K562 (cell line): ENCODE data around the gene ULBP2. TPM values are rescaled to one million over a fixed set of nuclear protein-coding genes. Genes with fewer than 3 reads are reported as not detected.

Experiments used
- ETS2 ChIP-seq: IDR thresholded peaks from 2 replicates; pipeline ENCODE4 v1.6.1; 2016; ENCODE audit warnings: borderline replicate concordance, missing genetic modification characterization, mild to moderate bottlenecking, moderate library complexity, missing compliant biosample characterization; ENCODE audit not compliant: poor library complexity, severe bottlenecking
- MAFK ChIP-seq: IDR thresholded peaks from 2 replicates; pipeline ENCODE4 v1.6.1; 2011; ENCODE audit warnings: low read length, improper control_type of control experiment
- NFE2 ChIP-seq: IDR thresholded peaks from 2 replicates; pipeline ENCODE4 v1.6.1; 2014; ENCODE audit warnings: antibody characterized with exemption, low read depth
- POLR3G ChIP-seq: IDR thresholded peaks from 2 replicates; pipeline ENCODE4 v1.6.1; 2011; ENCODE audit not compliant: insufficient read length, insufficient replicate concordance; ENCODE audit errors: extremely low read depth
- RFX7 ChIP-seq: fragments of 250-450 bp; sonication (Bioruptor Pico); IDR thresholded peaks from 2 replicates; pipeline ENCODE4 v1.5.1; 2021; ENCODE audit warnings: mild to moderate bottlenecking
- TAF7 ChIP-seq: fragments of 450-650 bp; IDR thresholded peaks from 2 replicates; pipeline ENCODE4 v1.6.1; 2016; ENCODE audit warnings: missing genetic modification characterization, missing compliant biosample characterization
- TRIM28 ChIP-seq: fragments of 450-650 bp; IDR thresholded peaks from 2 replicates; pipeline ENCODE4 v1.6.1; 2017
- YY1 ChIP-seq, 3 experiments: IDR thresholded peaks; 2 replicates each; pipeline ENCODE4 v1.6.1; 2011; ENCODE audit warnings: low read length in 2 of 3, mild to moderate bottlenecking in 2 of 3, moderate library complexity in 2 of 3, borderline replicate concordance in 1 of 3, control low read depth in 1 of 3, low read depth in 1 of 3; ENCODE audit not compliant: insufficient read depth in 3 of 3, insufficient replicate concordance in 2 of 3, control insufficient read depth in 1 of 3, insufficient read length in 1 of 3; ENCODE audit errors: extremely low read depth in 1 of 3
- ZNF431 ChIP-seq: sonication (generic); formaldehyde crosslinking; IDR thresholded peaks from 2 replicates; pipeline ENCODE4 v1.8.0; 2022; ENCODE audit warnings: mild to moderate bottlenecking, missing genetic modification reagents
- polyA plus RNA-seq, 8 experiments: library from polyadenylated mRNA; depleted of rRNA in 4 of 8; stranded (reverse) in 5 of 8; unstranded in 3 of 8; fragments of >200 nt; fragmentation: Nextera tagmentation in 2 of 8; fragmentation: Illumina TruSeq in 1 of 8; extraction: Ambion mirVana in 2 of 8; extraction: Trizol in 1 of 8; gene quantifications; 2 replicates each; pipeline versions ENCODE4 v1.2.1 to v1.2.3, GENCODE V29; 2011 to 2014; ENCODE audit warnings: inconsistent platforms in 1 of 8, missing spikeins in 1 of 8
- total RNA-seq, 7 experiments: library from RNA; depleted of rRNA in 6 of 7; stranded (reverse); fragments of >200 nt in 6 of 7; fragmentation: Illumina TruSeq in 2 of 7; extraction: Trizol in 2 of 7; gene quantifications; 2 replicates each; pipeline versions ENCODE4 v1.2.1 to v1.2.3, GENCODE V29; 2011 to 2021; ENCODE audit warnings: low replicate concordance in 1 of 7
- TF ChIP-seq, protein P1 (sequence below), 3 experiments: IDR thresholded peaks in 2 of 3; conservative IDR thresholded peaks in 1 of 3; 2 replicates each; pipeline ENCODE4 v1.5.1; 2011 to 2012; ENCODE audit warnings: low read length in 3 of 3, mild to moderate bottlenecking in 3 of 3, control low read depth in 2 of 3, improper control_type of control experiment in 1 of 3, inconsistent platforms in 1 of 3, low read depth in 1 of 3, mixed read lengths in 1 of 3, moderate library complexity in 1 of 3; ENCODE audit not compliant: insufficient read depth in 2 of 3
- TF ChIP-seq, protein P2 (sequence below): fragments of 200-800 bp; sonication (Bioruptor generic); IDR thresholded peaks from 2 replicates; pipeline ENCODE4 v1.6.1; 2017; ENCODE audit warnings: missing genetic modification characterization, missing compliant biosample characterization
- TF ChIP-seq, protein P3 (sequence below): fragments of 250-450 bp; sonication (Bioruptor Pico); IDR thresholded peaks from 2 replicates; pipeline ENCODE4 v1.8.0; 2022; ENCODE audit warnings: moderate library complexity, mild to moderate bottlenecking, inconsistent platforms
- TF ChIP-seq, protein P4 (sequence below), 2 experiments: fragments of 450-650 bp; conservative IDR thresholded peaks; 2 replicates each; pipeline ENCODE4 v1.6.1; 2017; ENCODE audit warnings: mild to moderate bottlenecking in 2 of 2, moderate library complexity in 2 of 2
- TF ChIP-seq, protein P5 (sequence below), 2 experiments: fragments of 450-650 bp in 1 of 2; IDR thresholded peaks; 2 replicates each; pipeline ENCODE4 v1.6.1; 2011 to 2017; ENCODE audit warnings: low read depth in 2 of 2, antibody characterized with exemption in 1 of 2, borderline replicate concordance in 1 of 2, low read length in 1 of 2, mild to moderate bottlenecking in 1 of 2, mixed read lengths in 1 of 2; ENCODE audit not compliant: control insufficient read depth in 1 of 2
- TF ChIP-seq, protein P6 (sequence below): sonication (generic); formaldehyde crosslinking; IDR thresholded peaks from 2 replicates; pipeline ENCODE4 v1.8.0; 2022; ENCODE audit warnings: mild to moderate bottlenecking, missing genetic modification reagents

The ULBP2 gene
- total and polyA plus RNA-seq, 9 of the 15 experiments (the other 6 are each of a cell fraction or from before 2014, with no cell fraction given) = 0.50 to 5.3 (median 1.2) TPM

DNA sequence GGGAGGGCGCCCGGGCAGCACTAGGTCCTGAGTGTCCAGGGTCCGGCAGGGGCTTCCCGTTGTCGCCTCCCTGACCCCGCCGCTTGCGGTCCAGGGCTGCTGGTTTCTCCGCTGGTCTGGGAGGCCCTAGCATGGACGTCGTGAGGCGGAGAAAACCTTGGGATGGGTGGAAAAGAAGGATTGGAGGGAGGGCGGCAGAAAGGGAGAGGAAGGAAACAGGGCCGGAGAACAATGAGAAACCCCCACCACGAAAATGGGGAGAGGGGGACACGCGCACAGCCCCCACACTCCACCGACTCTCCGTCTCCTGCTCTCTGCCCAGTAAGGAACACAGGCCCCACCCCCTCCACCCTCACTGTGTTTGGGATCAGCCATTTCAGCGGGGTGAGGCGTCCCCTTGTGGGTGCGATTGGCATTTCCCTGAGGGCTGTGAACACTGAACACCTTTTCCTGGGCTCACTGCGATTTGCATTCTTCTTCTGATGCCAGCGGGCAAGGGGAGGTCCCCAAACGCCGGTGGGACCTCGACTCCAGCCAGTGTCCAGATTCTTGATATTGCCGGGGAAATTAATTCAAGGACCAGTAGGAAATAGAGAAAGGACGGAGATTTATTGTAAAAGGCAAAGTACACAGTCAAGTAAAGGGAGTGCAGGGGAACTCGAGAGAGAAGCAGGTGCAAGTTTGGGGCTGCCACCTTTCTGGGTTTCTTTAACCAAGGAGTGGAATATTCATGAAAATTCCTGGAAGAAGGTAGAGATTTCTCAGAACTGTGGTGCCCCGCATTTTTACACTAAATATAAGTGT, 15.6 kb upstream of the ULBP2 start (continued):
- TF ChIP-seq, protein P1, sequence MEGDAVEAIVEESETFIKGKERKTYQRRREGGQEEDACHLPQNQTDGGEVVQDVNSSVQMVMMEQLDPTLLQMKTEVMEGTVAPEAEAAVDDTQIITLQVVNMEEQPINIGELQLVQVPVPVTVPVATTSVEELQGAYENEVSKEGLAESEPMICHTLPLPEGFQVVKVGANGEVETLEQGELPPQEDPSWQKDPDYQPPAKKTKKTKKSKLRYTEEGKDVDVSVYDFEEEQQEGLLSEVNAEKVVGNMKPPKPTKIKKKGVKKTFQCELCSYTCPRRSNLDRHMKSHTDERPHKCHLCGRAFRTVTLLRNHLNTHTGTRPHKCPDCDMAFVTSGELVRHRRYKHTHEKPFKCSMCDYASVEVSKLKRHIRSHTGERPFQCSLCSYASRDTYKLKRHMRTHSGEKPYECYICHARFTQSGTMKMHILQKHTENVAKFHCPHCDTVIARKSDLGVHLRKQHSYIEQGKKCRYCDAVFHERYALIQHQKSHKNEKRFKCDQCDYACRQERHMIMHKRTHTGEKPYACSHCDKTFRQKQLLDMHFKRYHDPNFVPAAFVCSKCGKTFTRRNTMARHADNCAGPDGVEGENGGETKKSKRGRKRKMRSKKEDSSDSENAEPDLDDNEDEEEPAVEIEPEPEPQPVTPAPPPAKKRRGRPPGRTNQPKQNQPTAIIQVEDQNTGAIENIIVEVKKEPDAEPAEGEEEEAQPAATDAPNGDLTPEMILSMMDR (IDR thresholded peaks at IDR 0.05 in 2 of 3, conservative IDR thresholded peaks at IDR 0.05 in 1 of 3; ENCODE audit: insufficient read depth in 2 of 3, low read depth in 1 of 3, low read length in 3 of 3) = peak; percentile 93 to 96 (median 95)
- TF ChIP-seq RFX7 (CRISPR knock-in tag) = no peak
- TF ChIP-seq, protein P2, sequence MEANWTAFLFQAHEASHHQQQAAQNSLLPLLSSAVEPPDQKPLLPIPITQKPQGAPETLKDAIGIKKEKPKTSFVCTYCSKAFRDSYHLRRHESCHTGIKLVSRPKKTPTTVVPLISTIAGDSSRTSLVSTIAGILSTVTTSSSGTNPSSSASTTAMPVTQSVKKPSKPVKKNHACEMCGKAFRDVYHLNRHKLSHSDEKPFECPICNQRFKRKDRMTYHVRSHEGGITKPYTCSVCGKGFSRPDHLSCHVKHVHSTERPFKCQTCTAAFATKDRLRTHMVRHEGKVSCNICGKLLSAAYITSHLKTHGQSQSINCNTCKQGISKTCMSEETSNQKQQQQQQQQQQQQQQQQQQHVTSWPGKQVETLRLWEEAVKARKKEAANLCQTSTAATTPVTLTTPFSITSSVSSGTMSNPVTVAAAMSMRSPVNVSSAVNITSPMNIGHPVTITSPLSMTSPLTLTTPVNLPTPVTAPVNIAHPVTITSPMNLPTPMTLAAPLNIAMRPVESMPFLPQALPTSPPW (CRISPR knock-in tag) = peak; percentile 80
- no peak for TF ChIP-seq ETS2
- no peak for TF ChIP-seq POLR3G
- no peak for TF ChIP-seq ZNF431 (CRISPR knock-in tag)
- TF ChIP-seq, protein P3, sequence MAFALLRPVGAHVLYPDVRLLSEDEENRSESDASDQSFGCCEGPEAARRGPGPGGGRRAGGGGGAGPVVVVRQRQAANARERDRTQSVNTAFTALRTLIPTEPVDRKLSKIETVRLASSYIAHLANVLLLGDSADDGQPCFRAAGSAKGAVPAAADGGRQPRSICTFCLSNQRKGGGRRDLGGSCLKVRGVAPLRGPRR = no peak
- no peak for TF ChIP-seq TRIM28
- no peak for TF ChIP-seq TAF7 (tag)
- TF ChIP-seq, protein P4, sequence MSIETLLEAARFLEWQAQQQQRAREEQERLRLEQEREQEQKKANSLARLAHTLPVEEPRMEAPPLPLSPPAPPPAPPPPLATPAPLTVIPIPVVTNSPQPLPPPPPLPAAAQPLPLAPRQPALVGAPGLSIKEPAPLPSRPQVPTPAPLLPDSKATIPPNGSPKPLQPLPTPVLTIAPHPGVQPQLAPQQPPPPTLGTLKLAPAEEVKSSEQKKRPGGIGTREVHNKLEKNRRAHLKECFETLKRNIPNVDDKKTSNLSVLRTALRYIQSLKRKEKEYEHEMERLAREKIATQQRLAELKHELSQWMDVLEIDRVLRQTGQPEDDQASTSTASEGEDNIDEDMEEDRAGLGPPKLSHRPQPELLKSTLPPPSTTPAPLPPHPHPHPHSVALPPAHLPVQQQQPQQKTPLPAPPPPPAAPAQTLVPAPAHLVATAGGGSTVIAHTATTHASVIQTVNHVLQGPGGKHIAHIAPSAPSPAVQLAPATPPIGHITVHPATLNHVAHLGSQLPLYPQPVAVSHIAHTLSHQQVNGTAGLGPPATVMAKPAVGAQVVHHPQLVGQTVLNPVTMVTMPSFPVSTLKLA (conservative IDR thresholded peaks at IDR 0.05) = no peak
- TF ChIP-seq YY1 (IDR thresholded peaks at IDR 0.05; ENCODE audit: borderline replicate concordance in 1 of 3, control insufficient read depth in 1 of 3, extremely low read depth in 1 of 3, insufficient read depth in 3 of 3, insufficient read length in 1 of 3, insufficient replicate concordance in 2 of 3, low read depth in 1 of 3, low read length in 2 of 3) = peak in 2 of 3 experiments; percentile 42 to 76
- TF ChIP-seq MAFK = no peak
- TF ChIP-seq NFE2 = no peak
- TF ChIP-seq, protein P5, sequence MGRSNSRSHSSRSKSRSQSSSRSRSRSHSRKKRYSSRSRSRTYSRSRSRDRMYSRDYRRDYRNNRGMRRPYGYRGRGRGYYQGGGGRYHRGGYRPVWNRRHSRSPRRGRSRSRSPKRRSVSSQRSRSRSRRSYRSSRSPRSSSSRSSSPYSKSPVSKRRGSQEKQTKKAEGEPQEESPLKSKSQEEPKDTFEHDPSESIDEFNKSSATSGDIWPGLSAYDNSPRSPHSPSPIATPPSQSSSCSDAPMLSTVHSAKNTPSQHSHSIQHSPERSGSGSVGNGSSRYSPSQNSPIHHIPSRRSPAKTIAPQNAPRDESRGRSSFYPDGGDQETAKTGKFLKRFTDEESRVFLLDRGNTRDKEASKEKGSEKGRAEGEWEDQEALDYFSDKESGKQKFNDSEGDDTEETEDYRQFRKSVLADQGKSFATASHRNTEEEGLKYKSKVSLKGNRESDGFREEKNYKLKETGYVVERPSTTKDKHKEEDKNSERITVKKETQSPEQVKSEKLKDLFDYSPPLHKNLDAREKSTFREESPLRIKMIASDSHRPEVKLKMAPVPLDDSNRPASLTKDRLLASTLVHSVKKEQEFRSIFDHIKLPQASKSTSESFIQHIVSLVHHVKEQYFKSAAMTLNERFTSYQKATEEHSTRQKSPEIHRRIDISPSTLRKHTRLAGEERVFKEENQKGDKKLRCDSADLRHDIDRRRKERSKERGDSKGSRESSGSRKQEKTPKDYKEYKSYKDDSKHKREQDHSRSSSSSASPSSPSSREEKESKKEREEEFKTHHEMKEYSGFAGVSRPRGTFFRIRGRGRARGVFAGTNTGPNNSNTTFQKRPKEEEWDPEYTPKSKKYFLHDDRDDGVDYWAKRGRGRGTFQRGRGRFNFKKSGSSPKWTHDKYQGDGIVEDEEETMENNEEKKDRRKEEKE (IDR thresholded peaks at IDR 0.05; ENCODE audit: borderline replicate concordance in 1 of 2, control insufficient read depth in 1 of 2, low read depth in 2 of 2, low read length in 1 of 2) = no peak
- TF ChIP-seq, protein P6, sequence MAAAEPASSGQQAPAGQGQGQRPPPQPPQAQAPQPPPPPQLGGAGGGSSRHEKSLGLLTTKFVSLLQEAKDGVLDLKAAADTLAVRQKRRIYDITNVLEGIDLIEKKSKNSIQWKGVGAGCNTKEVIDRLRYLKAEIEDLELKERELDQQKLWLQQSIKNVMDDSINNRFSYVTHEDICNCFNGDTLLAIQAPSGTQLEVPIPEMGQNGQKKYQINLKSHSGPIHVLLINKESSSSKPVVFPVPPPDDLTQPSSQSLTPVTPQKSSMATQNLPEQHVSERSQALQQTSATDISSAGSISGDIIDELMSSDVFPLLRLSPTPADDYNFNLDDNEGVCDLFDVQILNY (CRISPR knock-in tag) = no peak
